Fibroblast of lung (primary cell): ENCODE results near the gene DLGAP1. TPM values are rescaled to one million over a fixed set of nuclear protein-coding genes. Genes with fewer than 3 reads are reported as not detected.

Source experiments
- DNase-seq, 2 donors: peaks; one replicate each; pipeline versions ENCODE4 v3.0.0 to v3.0.0-alpha.2; 2010; ENCODE audit warnings: low read depth in 2 of 2
- H2AFZ ChIP-seq: 2 replicates; pipeline ENCODE4 v1.5.1; 2012; ENCODE audit warnings: low read length, control low read depth, inconsistent platforms
- H3K27ac ChIP-seq: 2 replicates; pipeline ENCODE4 v1.5.1; 2011; ENCODE audit warnings: low read length, control low read depth; ENCODE audit not compliant: insufficient read depth
- H3K27me3 ChIP-seq: 2 replicates; pipeline ENCODE4 v1.5.1; 2011; ENCODE audit warnings: mild to moderate bottlenecking, low read length; ENCODE audit not compliant: control insufficient read depth, insufficient read depth
- H3K36me3 ChIP-seq: 2 replicates; pipeline ENCODE4 v1.5.1; 2011; ENCODE audit warnings: low read length; ENCODE audit not compliant: control insufficient read depth, insufficient read depth
- H3K4me1 ChIP-seq: 2 replicates; pipeline ENCODE4 v1.5.1; 2011; ENCODE audit warnings: low read length; ENCODE audit not compliant: control insufficient read depth, insufficient read depth; ENCODE audit errors: extremely low read depth
- H3K4me2 ChIP-seq: 2 replicates; pipeline ENCODE4 v1.5.1; 2011; ENCODE audit warnings: low read length, control low read depth; ENCODE audit not compliant: insufficient read depth; ENCODE audit errors: extremely low read depth
- H3K4me3 ChIP-seq, 4 experiments: fragments of 200-600 bp in 1 of 4; sonication (generic) in 1 of 4; replicated peaks in 1 of 4; 2 replicates each; pipeline ENCODE4 v1.5.1; 2011 to 2016; ENCODE audit warnings: low read length in 4 of 4, low read depth in 3 of 4, mild to moderate bottlenecking in 3 of 4, control low read depth in 2 of 4, inconsistent platforms in 1 of 4, mixed read lengths in 1 of 4; ENCODE audit not compliant: insufficient read depth in 1 of 4; ENCODE audit errors: control extremely low read depth in 1 of 4
- H3K79me2 ChIP-seq: 2 replicates; pipeline ENCODE4 v1.5.1; 2012; ENCODE audit warnings: mild to moderate bottlenecking, low read length, inconsistent platforms; ENCODE audit not compliant: control insufficient read depth, insufficient read depth
- H3K9ac ChIP-seq: 2 replicates; pipeline ENCODE4 v1.5.1; 2011; ENCODE audit warnings: mild to moderate bottlenecking, low read length, control low read depth; ENCODE audit not compliant: insufficient read depth
- H3K9me3 ChIP-seq: 2 replicates; pipeline ENCODE4 v1.5.1; 2012; ENCODE audit warnings: low read depth, low read length; ENCODE audit not compliant: control insufficient read depth, insufficient read depth
- H4K20me1 ChIP-seq: 2 replicates; pipeline ENCODE4 v1.5.1; 2011; ENCODE audit warnings: low read length; ENCODE audit not compliant: control insufficient read depth, insufficient read depth; ENCODE audit errors: extremely low read depth
- CTCF ChIP-seq, 2 donors: IDR thresholded peaks in 1 of 2; conservative IDR thresholded peaks in 1 of 2; 1 replicate in 1 of 2; 2 replicates in 1 of 2; pipeline ENCODE4 v1.5.1; 2011 to 2012; ENCODE audit warnings: low read length in 2 of 2, control low read depth in 1 of 2, inconsistent platforms in 1 of 2, low read depth in 1 of 2, mild to moderate bottlenecking in 1 of 2
- EZH2 ChIP-seq: IDR thresholded peaks from 2 replicates; pipeline ENCODE4 v1.5.1; 2012; ENCODE audit warnings: low read length, control low read depth, mild to moderate bottlenecking; ENCODE audit errors: missing control alignments
- polyA plus RNA-seq, 2 donors: library from polyadenylated mRNA; depleted of rRNA in 1 of 2; stranded (reverse) in 1 of 2; unstranded in 1 of 2; fragments of >200 nt; gene quantifications; 2 replicates each; pipeline ENCODE4 v1.2.1, GENCODE V29; 2011 to 2012; ENCODE audit warnings: missing spikeins in 1 of 2
- total RNA-seq: library from RNA; depleted of rRNA; stranded (reverse); fragments of >200 nt; gene quantifications from 2 replicates; pipeline ENCODE4 v1.2.1, GENCODE V29; 2014

The DLGAP1 gene
- total and polyA plus RNA-seq, 2 donors (not counting 1 experiment from before 2014, with no cell fraction given), result 0.16 to 0.17 TPM

- Histone ChIP-seq H3K4me1 (no peaks in the 10 kb centered on the region), H3K36me3 (no peaks in the 10 kb centered on the region), H3K27ac (no peak overlapping the region), H3K9ac (no peak overlapping the region), H3K4me3 (no peak overlapping the region), H3K4me2 (no peak overlapping the region), H3K79me2 (no peaks in the 10 kb centered on the region), H3K9me3 (no peaks in the 10 kb centered on the region), H2AFZ (no peak overlapping the region), H4K20me1 (no peaks in the 10 kb centered on the region), H3K27me3 (no peaks in the 10 kb centered on the region)
- no peak for DNase-seq
- TF ChIP-seq CTCF (conservative IDR thresholded peaks at IDR 0.05 in 1 of 2, IDR thresholded peaks at IDR 0.05 in 1 of 2; ENCODE audit: low read depth in 1 of 2, low read length in 2 of 2) (no peak), EZH2 (no peak)
Observed at GRCh38 chr18:4311136-4311535, 144.0 kb downstream of the DLGAP1 start.

- no peak for DNase-seq
- TF ChIP-seq CTCF (conservative IDR thresholded peaks at IDR 0.05 in 1 of 2, IDR thresholded peaks at IDR 0.05 in 1 of 2; ENCODE audit: low read depth in 1 of 2, low read length in 2 of 2) (no peak), EZH2 (no peak)
Observed at GRCh38 chr18:4309227-4309626, 145.9 kb downstream of the DLGAP1 start.

GRCh38 chr18:4308576-4308975 is 146.5 kb downstream of the DLGAP1 start:
- Histone ChIP-seq H3K9ac (no peak overlapping the region), H3K4me2 (no peak overlapping the region), H3K4me3 (no peak overlapping the region), H3K79me2 (no peaks in the 10 kb centered on the region), H3K4me1 (no peaks in the 10 kb centered on the region), H3K9me3 (no peaks in the 10 kb centered on the region), H3K27ac (no peak overlapping the region), H3K27me3 (no peaks in the 10 kb centered on the region), H3K36me3 (no peaks in the 10 kb centered on the region), H2AFZ (no peak overlapping the region), H4K20me1 (no peaks in the 10 kb centered on the region)
- TF ChIP-seq CTCF (conservative IDR thresholded peaks at IDR 0.05 in 1 of 2, IDR thresholded peaks at IDR 0.05 in 1 of 2; ENCODE audit: low read depth in 1 of 2, low read length in 2 of 2) (no peak), EZH2 (no peak)
- DNase-seq, result no peak

More at GRCh38 chr18:4309227-4309626, 145.9 kb downstream of the DLGAP1 start:
- Histone ChIP-seq H3K27ac (no peak overlapping the region), H3K9me3 (no peaks in the 10 kb centered on the region), H2AFZ (no peak overlapping the region), H3K36me3 (no peaks in the 10 kb centered on the region), H3K79me2 (no peaks in the 10 kb centered on the region), H3K4me1 (no peaks in the 10 kb centered on the region), H4K20me1 (no peaks in the 10 kb centered on the region), H3K4me3 (no peak overlapping the region), H3K27me3 (no peaks in the 10 kb centered on the region), H3K9ac (no peak overlapping the region), H3K4me2 (no peak overlapping the region)
